Esophagus muscularis mucosa (tissue), 4 donors: ENCODE results near the gene PF4V1. TPM values are rescaled to one million over a fixed set of nuclear protein-coding genes. Genes with fewer than 3 reads are reported as not detected.

Experiments used
- DNase-seq: peaks from one replicate; pipeline ENCODE4 v3.0.0-alpha.2; 2017; ENCODE audit errors: extremely low spot score
- H3K27ac ChIP-seq, 4 donors: fragments of 200-600 bp; sonication (generic); replicated peaks in 1 of 4; 1 replicate in 3 of 4; 2 replicates in 1 of 4; pipeline ENCODE4 v1.5.1; 2016 to 2019; ENCODE audit warnings: mild to moderate bottlenecking in 1 of 4
- H3K27me3 ChIP-seq, 4 donors: fragments of 200-600 bp; sonication (generic); one replicate each; pipeline versions ENCODE4 v1.5.1 to v1.6.0; 2016 to 2019
- H3K36me3 ChIP-seq, 4 donors: fragments of 200-600 bp; sonication (generic); one replicate each; pipeline ENCODE4 v1.5.1; 2016 to 2019
- H3K4me1 ChIP-seq, 4 donors: fragments of 200-600 bp; sonication (generic); one replicate each; pipeline ENCODE4 v1.5.1; 2016 to 2019
- H3K4me3 ChIP-seq, 4 donors: fragments of 200-600 bp; sonication (generic); 1 replicate in 2 of 4; 2 replicates in 2 of 4; pipeline ENCODE4 v1.5.1; 2016 to 2019; ENCODE audit warnings: mild to moderate bottlenecking in 4 of 4, moderate library complexity in 1 of 4
- H3K9me3 ChIP-seq, 4 donors: fragments of 200-600 bp; sonication (generic); 1 replicate in 3 of 4; 2 replicates in 1 of 4; pipeline ENCODE4 v1.5.1; 2016 to 2019
- CTCF ChIP-seq, 3 experiments: fragments of 200-600 bp in 2 of 3; fragments of 450-650 bp in 1 of 3; sonication (generic) in 2 of 3; IDR thresholded peaks; one replicate each; pipeline ENCODE4 v1.5.1; 2017 to 2019; ENCODE audit warnings: antibody characterized with exemption in 3 of 3, mild to moderate bottlenecking in 2 of 3, moderate library complexity in 1 of 3
- EP300 ChIP-seq: sonication (generic); formaldehyde crosslinking; IDR thresholded peaks from one replicate; pipeline ENCODE4 v1.6.1; 2017; ENCODE audit warnings: antibody characterized with exemption
- POLR2A ChIP-seq: fragments of 450-650 bp; IDR thresholded peaks from one replicate; pipeline ENCODE4 v1.6.1; 2017; ENCODE audit warnings: antibody characterized with exemption, moderate library complexity, mild to moderate bottlenecking, low read depth
- POLR2AphosphoS5 ChIP-seq, 2 donors: sonication (generic); formaldehyde crosslinking; IDR thresholded peaks; one replicate each; pipeline ENCODE4 v1.6.1; 2017; ENCODE audit warnings: antibody characterized with exemption in 2 of 2
- WGBS: methylation state at CpG from one replicate; pipeline ENCODE4 v1.1.5; 2018; 5-methylcytosine and 5-hydroxymethylcytosine counted together
- intact Hi-C: fragments of 100-400 bp; cut with DNase I; formaldehyde crosslinking; loops from one replicate; pipeline ENCODE4 v1.15.1; 2023
- total RNA-seq, 4 donors: library from RNA; depleted of rRNA; stranded (reverse); fragments of >200 nt; gene quantifications; one replicate each; pipeline versions ENCODE4 v1.1.0 to v1.2.1, GENCODE V29; 2016

The PF4V1 gene
- total RNA-seq, 4 donors from 2014 or later, result not detected

- H3K4me1 ChIP-seq, result peaks cover 3 to 17% (median 14%) of the 10 kb centered on the region in 4 donors
- TF ChIP-seq POLR2AphosphoS5 (IDR thresholded peaks at IDR 0.05), result no peak
- intact Hi-C loops, result no loop called here
- H3K36me3 ChIP-seq, result no peaks in the 10 kb centered on the region
- H3K27me3 ChIP-seq, result peaks cover 0 to 18% (median 5%) of the 10 kb centered on the region in 4 donors
- no peak for DNase-seq
- H3K9me3 ChIP-seq, result no peaks in the 10 kb centered on the region
- WGBS, result 81% methylated on average over 2 of the region's 2 CpGs
- H3K27ac ChIP-seq, result no peak overlapping the region
- no peak overlapping the region for H3K4me3 ChIP-seq
Measured at GRCh38 chr4:73872316-73873108, 19.4 kb downstream of the PF4V1 start.

- intact Hi-C loops, result no loop called here
- H3K4me1 ChIP-seq, result peaks cover 3 to 9% (median 6%) of the 10 kb centered on the region in 4 donors
- H3K27me3 ChIP-seq, result peaks cover 0 to 10% (median 3%) of the 10 kb centered on the region in 4 donors
- H3K36me3 ChIP-seq, result no peaks in the 10 kb centered on the region
- TF ChIP-seq POLR2A, result no peak
- TF ChIP-seq EP300, result no peak
- H3K4me3 ChIP-seq, result no peak overlapping the region
- no peaks in the 10 kb centered on the region for H3K9me3 ChIP-seq
- no peak overlapping the region for H3K27ac ChIP-seq
- 70% methylated on average over 2 of the region's 2 CpGs for WGBS
- DNase-seq, result no peak
Measured at GRCh38 chr4:73874386-73874785, 21.3 kb downstream of the PF4V1 start.

GRCh38 chr4:73875401-73875800 lies 22.3 kb downstream of the PF4V1 start:
- no peaks in the 10 kb centered on the region for H3K36me3 ChIP-seq
- intact Hi-C loops, result no loop called here
- 97% methylated on average over 1 of the region's 1 CpG for WGBS

GRCh38 chr4:73883306-73883705 lies 30.2 kb downstream of the PF4V1 start:
- Histone ChIP-seq H3K4me1 (no peaks in the 10 kb centered on the region), H3K27ac (no peak overlapping the region), H3K27me3 (peaks cover 0 to 4% (median 0%) of the 10 kb centered on the region in 4 donors), H3K4me3 (no peak overlapping the region), H3K9me3 (no peaks in the 10 kb centered on the region), H3K36me3 (no peaks in the 10 kb centered on the region)
- intact Hi-C loops, result no loop called here
- TF ChIP-seq EP300 (no peak), POLR2A (no peak), POLR2AphosphoS5 (IDR thresholded peaks at IDR 0.05) (no peak)
- WGBS, result 29% methylated on average over 1 of the region's 1 CpG
- DNase-seq, result no peak

More at GRCh38 chr4:73875401-73875800, 22.3 kb downstream of the PF4V1 start:
- Histone ChIP-seq H3K27me3 (peaks cover 0 to under 1% (median 0%) of the 10 kb centered on the region in 4 donors), H3K27ac (no peak overlapping the region), H3K4me1 (no peaks in the 10 kb centered on the region), H3K4me3 (no peak overlapping the region), H3K9me3 (no peaks in the 10 kb centered on the region)
- TF ChIP-seq POLR2A, result no peak
- no peak for TF ChIP-seq POLR2AphosphoS5 (IDR thresholded peaks at IDR 0.05)
- TF ChIP-seq CTCF (IDR thresholded peaks at IDR 0.05), result no peak
- TF ChIP-seq EP300, result no peak
- no peak for DNase-seq

- Histone ChIP-seq H3K27ac (no peak overlapping the region), H3K27me3 (peaks cover 0 to 4% (median 0%) of the 10 kb centered on the region in 4 donors), H3K4me1 (no peaks in the 10 kb centered on the region), H3K4me3 (no peak overlapping the region), H3K9me3 (no peaks in the 10 kb centered on the region), H3K36me3 (no peaks in the 10 kb centered on the region)
- no peak for TF ChIP-seq EP300
- no peak for TF ChIP-seq CTCF (IDR thresholded peaks at IDR 0.05)
- no peak for TF ChIP-seq POLR2A
- TF ChIP-seq POLR2AphosphoS5 (IDR thresholded peaks at IDR 0.05), result no peak
- intact Hi-C loops, result no loop called here
- 75% methylated on average over 4 of the region's 4 CpGs for WGBS
- no peak for DNase-seq
Measured at GRCh38 chr4:73885574-73886267, 32.6 kb downstream of the PF4V1 start.

GRCh38 chr4:73891326-73891725 lies 38.2 kb downstream of the PF4V1 start:
- no peak for DNase-seq
- TF ChIP-seq EP300 (no peak), POLR2AphosphoS5 (IDR thresholded peaks at IDR 0.05) (no peak), CTCF (IDR thresholded peaks at IDR 0.05) (no peak), POLR2A (no peak)
- no peak overlapping the region for H3K4me3 ChIP-seq
- H3K27ac ChIP-seq, result no peak overlapping the region
- WGBS, result 88% methylated on average over 4 of the region's 4 CpGs
- no peaks in the 10 kb centered on the region for H3K9me3 ChIP-seq
- no peaks in the 10 kb centered on the region for H3K36me3 ChIP-seq
- H3K27me3 ChIP-seq, result no peaks in the 10 kb centered on the region
- intact Hi-C loops, result no loop called here
- no peaks in the 10 kb centered on the region for H3K4me1 ChIP-seq
